B cell (primary cell): ENCODE measurements around the gene WDR1.

Experiments
- EZH2 ChIP-seq: IDR thresholded peaks from 2 replicates; pipeline ENCODE4 v1.6.1; 2012; ENCODE audit warnings: borderline replicate concordance, low read depth, mild to moderate bottlenecking, moderate library complexity, low read length; ENCODE audit not compliant: insufficient read depth, poor library complexity, severe bottlenecking
- TF ChIP-seq, protein P1 (sequence below): fragments of 200-600 bp; IDR thresholded peaks from one replicate; pipeline ENCODE4 v1.8.0; 2022; ENCODE audit warnings: antibody characterized with exemption, mild to moderate bottlenecking

DNA sequence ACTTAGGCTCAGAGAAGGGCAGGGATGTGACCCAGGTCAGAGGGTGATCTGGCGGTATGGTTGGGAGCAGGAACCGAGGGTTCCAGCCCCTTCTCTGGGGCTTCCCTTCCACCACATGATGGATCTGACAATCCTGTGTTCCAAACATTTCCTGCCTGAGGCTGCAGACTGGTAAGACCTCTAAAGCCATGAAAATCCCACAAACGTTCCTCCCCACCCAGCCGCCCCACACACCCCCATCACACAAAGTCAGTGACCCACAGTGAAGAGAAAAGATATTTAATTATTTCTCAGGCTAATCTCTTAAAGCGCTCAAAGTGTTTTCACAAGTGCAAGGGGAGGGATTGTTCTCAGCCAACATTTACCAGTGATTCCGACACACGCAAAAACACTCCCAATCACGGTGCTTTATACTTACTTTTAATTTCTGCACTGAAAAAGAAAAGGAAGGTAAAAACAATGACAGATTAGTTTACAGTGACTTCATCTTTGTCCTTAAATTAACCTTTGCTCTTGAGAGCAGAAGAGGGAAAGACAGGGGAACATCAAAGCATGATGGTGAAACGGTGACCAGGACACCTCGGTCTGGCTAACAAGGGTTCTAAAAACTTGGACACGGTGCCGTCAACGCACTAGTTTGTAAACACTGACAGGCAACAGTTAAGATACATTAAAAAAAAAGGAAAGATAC is 42.4 kb downstream of the WDR1 start:
- TF ChIP-seq, protein P1, sequence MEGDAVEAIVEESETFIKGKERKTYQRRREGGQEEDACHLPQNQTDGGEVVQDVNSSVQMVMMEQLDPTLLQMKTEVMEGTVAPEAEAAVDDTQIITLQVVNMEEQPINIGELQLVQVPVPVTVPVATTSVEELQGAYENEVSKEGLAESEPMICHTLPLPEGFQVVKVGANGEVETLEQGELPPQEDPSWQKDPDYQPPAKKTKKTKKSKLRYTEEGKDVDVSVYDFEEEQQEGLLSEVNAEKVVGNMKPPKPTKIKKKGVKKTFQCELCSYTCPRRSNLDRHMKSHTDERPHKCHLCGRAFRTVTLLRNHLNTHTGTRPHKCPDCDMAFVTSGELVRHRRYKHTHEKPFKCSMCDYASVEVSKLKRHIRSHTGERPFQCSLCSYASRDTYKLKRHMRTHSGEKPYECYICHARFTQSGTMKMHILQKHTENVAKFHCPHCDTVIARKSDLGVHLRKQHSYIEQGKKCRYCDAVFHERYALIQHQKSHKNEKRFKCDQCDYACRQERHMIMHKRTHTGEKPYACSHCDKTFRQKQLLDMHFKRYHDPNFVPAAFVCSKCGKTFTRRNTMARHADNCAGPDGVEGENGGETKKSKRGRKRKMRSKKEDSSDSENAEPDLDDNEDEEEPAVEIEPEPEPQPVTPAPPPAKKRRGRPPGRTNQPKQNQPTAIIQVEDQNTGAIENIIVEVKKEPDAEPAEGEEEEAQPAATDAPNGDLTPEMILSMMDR, result no peak
- no peak for TF ChIP-seq EZH2
